NCI-H1092 treated with DMSO at 0.1 percent for 48 hours (cell line): ENCODE measurements around the gene FASTK.

Source experiments
- DNase-seq: peaks from one replicate; lab custom pipeline; 2025; lab: John Stamatoyannopoulos, UW

FASTK gene

DNA sequence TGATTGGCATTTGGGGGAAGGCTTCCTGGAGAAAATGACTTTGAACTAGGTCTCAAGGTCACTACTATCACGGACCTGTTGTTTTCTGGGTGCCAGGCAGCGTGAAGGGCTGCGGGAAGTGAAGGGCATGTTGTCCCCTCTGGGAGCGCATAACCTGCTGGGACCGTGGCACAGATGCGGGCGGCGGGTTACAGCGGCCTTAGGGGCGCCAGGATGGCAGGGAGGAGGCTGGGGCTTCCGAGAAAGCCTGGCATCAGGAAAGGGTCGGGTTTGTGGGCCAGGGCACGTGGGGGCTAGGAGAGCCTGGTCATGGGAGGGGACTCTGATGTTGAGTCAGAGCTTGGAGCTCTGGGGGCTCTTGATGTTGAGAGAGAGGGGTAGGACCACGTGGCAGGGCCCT lies 15.1 kb downstream of the FASTK start:
- DNase-seq: no peak

- no peak for DNase-seq
These were observed 15.6 kb downstream of the FASTK start for GRCh38 chr7:151064993-151065392.

- no peak for DNase-seq
These were observed 16.2 kb downstream of the FASTK start for GRCh38 chr7:151064454-151064853.

GRCh38 chr7:151063212-151063561 lies 17.4 kb downstream of the FASTK start:
- no peak for DNase-seq

DNA sequence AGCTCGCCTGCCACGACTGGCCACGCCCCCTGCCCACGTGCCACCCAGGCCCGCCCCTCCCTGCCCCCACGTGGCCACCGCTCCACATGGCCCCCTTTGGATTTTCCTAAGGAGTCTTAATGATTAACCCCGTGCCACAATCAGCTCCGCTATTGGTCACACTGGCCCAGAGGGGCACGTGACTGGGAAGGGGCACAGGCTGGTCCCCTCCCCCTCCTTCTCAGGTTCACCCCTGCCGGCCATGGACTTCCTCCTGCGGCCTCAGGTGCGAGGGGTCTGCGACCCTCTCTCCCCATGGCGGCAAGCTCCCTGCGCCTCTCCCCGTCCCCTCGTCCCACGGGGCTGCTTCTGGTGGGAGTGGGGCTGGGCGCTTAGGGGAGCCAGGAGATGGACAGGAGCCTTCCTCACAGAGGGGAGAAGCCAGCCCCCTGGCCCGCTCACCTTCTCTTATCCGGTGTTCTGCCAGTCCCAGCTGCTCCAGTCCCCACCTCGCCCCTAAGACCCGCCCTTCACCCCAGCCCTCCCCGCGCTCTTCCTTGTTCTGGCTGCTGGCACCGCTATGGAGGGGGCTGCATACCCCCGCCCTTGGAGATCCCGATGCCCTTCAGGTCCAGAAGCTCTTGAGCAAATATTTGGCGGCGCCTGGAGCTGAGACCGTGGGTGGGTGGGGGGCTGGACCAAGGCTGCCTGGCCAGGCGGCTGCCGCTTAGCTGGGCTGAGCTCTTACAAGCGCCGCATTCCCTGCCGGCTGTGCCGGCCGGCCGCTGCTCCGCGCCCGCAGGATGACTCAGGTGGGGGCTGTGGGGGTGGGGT lies 18.0 kb downstream of the FASTK start:
- no peak for DNase-seq

- no peak for DNase-seq
These were observed 18.6 kb downstream of the FASTK start for GRCh38 chr7:151062111-151062398.

DNA sequence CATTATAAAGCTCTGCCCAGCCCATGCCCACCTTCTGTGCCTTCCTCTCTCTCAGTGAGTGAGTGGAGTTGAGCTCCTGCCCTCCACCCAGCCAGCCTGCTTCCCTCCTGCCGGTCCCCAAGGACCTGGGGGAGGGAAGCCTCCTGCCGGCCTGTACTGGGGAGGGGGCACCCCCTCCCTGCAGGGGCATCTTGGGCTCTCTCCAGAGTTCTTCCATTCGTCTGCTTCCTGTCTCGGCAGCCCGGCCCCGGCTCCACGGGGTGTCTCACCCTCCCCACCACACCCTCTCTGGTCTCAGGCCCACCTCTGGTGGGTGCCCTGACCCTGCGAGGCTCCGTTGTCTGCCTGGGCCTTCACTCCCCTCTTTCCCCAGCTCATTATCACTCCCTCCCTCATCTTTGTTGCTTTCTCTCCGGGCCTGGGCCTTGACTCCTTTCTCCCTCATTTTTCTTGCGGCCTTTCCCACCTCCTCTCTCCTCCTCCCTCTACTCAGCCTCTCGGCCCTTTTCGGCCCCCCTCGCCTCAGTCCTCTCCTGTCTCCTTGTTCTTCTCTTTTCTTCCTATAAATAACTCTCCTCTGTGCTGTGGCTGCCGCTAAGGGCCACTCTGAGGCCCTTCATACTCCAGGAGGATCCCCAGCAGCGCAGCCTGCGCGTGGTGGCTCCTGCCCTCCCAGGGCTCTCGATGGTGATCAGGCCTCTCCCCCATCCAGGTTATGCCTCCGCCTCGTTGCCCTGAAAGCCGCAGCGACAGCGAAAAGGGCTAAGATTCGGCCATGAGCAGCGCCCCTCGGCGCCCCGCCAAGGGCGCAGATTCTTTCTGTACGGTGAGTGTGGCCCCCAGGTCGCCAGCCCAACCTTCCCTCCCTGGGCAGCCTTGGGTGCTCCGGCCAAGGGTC lies 19.1 kb downstream of the FASTK start:
- DNase-seq: no peak

DNA sequence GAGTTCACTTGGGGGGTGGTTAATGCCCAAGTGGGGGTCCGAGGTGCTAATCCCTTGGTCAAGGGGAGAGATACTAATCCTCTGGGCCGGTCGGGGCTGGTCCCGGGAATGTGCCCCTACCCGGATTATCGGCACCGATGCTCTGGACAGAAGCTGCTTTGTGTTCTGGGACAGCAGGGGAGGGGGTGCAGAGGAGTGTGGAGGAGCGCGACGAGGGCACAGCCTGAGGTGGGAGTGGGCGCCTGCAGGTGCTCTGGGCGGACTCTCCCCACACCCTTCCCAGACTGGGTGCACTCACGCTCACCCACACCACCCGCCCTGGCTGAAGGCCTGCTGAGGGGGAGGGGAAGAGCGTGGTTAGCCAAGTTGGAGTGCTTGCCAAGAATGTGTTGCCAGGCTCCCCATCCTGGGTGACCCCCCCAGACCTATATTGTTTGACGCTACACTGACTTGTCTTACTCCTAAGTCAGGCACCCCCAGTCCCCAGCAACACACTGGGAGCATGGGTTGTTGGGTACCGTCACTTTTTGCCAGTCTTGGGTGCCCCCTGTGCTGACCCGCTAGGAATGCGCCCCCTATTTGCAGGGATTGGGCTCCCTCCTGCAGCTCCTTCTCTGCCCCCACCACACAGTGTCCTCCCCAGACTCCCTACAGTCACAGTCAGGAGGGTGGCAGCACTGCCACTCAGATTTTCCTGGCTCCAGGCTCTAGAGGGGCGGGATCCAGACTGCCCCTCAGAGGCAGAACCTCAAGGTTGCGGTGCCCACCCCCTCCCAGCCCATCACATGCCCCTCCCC lies 20.0 kb downstream of the FASTK start:
- peak; percentile 24 for DNase-seq

GRCh38 chr7:151060113-151060415 lies 20.5 kb downstream of the FASTK start:
- no peak for DNase-seq

DNA sequence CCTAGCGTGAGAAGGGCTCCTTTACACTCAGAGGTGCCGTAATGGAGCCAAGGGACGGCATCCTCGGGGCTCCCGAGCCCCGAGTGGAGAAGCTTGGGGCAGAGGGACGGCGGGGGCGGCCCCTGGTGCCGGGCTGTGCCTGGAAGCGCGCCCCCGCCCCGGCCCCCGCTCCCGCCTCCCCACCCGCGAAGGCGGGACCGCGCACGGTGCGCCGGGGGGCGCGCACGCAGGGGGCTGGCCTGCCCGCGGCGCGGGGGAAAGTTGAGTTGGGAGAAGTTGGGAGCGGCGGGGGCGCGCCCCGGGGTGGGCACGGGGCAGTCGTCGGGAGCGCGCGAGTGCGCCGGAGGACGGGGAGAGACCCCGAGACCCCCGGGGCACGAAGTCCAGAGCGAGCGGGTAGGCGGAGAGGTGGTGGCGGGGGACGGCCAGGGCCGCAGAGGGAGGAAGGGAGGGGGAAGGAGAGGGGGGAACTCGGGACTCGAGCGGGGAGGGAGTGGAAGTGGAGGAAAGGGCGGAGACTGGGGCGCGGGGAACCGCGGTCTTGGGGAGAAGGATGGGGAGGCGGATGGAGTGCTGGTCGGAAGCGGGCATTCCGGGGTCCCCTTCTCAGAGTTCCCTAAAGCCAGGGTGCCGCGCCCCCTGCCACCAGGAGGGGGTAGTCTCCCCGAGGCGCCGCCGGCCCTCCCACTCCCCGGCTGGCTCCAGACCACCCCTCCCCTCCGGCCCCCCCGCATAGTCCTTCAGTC lies 21.1 kb downstream of the FASTK start, which contains the start of gene SLC4A2:
Gene SLC4A2 (plus strand): TSS at position 223 of the 746 bp plus-strand sequence. CDS start 2,399 bp downstream, outside the sequence.
- peak; percentile 67 for DNase-seq

- DNase-seq: peak; percentile 33
These were observed 21.7 kb downstream of the FASTK start for GRCh38 chr7:151058781-151059366.

DNA sequence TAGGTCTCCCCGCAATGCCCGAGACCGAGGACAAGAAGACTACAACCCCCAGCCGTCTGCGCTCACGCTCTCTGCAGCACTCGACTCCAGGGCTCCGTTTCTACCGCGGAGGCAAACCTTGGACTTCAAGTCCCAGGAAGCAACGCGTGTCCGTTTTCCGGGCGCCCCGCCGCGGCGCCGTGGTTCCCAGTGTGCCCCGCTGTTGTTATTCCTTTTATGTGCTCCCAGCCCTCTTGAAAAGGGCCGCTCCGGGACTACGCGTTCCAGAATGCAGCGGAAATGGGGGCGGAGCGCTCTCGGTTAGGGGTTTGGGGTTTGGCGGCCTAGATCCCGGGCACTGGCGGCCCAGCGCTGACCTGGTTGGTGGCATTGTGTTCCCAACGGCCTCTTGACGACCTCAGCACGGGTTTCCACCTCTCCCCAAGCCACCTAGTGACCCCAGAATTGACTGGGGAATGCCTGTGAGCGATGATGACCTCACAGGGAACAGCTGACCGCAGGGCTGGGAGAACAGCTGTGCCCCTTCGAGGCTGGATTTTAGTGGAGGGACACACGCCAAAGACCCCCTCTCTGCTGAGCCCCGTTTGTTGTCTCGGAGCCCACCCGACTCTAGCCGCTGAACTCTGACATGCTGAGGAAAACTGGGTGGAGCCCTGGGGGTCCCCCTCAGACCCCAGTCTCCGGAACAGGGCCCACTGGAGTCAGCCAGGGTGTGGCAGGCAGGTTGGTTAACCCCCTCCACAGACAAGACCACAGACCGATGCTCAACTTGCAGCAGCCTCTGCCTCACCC lies 22.4 kb downstream of the FASTK start:
- DNase-seq: peak; percentile 100

GRCh38 chr7:151057506-151057988 lies 23.1 kb downstream of the FASTK start, which contains the start of gene CDK5:
Gene CDK5 (minus strand): TSS chr7:151057897. CDS start chr7:151057848, 49 bp downstream.
- DNase-seq: no peak

DNA sequence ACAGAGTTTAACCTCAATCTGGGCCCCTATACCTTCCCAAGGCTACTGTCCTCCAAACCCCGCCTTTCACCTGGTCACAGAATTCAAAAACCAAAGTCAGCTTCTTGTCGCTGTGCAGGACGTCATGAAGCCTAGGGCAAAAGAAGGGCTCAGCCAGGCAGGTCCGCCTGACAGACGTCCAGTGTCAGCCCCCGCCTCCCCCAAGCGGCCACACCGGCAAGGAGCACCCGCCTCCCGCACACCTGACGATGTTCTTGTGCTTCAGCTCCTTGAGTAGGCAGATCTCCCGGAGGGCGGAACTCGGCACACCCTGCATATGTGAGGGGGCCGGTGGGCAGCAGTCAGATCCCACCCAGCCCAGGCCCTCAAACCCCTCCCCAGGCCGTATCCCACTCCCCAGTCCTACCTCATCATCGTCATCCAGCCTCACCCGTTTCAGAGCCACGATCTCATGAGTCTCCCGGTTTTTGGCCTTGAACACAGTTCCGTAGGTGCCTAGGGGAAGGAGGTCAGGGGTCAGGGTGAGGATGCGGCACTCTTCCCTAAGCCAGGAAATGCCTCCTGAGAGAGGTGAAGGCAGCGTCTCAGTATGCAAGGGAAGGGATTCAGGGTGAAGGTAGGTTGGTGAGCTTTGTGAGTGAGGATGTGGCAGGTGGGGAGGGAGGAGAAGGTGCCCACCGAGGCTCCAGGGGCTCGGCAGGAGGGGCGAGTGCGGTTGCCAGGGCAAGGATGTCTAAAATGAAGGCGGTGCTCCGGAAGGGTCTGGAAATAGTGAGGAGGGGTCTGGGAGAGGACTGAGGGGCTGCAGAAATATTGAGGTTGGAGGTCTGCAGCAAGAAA lies 23.7 kb downstream of the FASTK start:
- DNase-seq: no peak

- DNase-seq: no peak
These were observed 24.3 kb downstream of the FASTK start for GRCh38 chr7:151056283-151056665.

DNA sequence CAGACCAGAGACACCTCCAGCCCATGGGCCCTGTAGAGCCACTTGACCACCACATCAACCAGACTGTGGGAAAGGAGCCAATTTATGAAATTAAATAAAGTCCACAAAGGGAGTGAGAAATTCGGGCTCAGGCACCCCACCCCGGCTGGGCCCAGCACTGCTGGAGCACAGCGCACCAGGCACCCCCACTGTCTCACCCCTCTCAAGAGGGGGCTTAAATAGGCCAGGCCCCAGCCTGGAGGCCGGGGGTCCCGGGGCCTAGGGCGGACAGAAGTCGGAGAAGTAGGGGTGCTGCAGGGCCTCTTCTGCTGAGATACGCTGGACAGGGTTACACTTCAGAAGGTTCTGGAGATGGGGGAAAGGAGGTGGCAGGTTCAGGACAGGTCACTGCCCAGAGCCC lies 26.9 kb downstream of the FASTK start:
- no peak for DNase-seq

DNA sequence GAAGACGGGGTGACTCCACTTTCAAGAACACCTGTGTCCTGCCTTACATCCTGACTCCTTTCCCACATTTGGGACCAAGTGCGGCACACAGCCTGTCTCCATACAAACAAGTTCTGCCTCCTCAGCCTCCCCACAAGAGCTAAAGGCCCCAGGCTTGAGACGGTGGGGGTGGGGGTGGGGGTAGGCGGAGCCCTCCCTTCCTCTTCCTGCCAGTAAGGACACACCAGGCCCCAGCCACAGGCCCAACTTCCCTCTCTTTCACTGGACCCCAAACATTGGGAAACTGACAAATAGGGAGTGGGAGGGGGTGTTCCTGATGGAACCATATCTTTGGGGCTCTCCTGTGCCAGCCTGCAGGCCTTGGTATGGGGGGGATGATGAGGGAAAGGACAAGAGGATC lies 27.5 kb downstream of the FASTK start:
- DNase-seq: no peak

- no peak for DNase-seq
These were observed 29.5 kb downstream of the FASTK start for GRCh38 chr7:151051108-151051507.

- DNase-seq: no peak
These were observed 31.6 kb downstream of the FASTK start for GRCh38 chr7:151048911-151049463.
